ENCODE results near the gene DENND2A.

GRCh38 chr7:140594131-140594691 lies 46.4 kb downstream of the DENND2A start:
- TF ChIP-seq CTCF (conservative IDR thresholded peaks at IDR 0.05 in 1 of 2, IDR thresholded peaks at IDR 0.05 in 1 of 2; ENCODE audit: low read depth in 1 of 2, low read length in 2 of 2) (no peak), EZH2 (IDR thresholded peaks at IDR 0.05; ENCODE audit: low read length, missing control alignments) (no peak)

Measured in fibroblast of lung (primary cell).